GM12878 (cell line): ENCODE data around the gene LMBR1. TPM values are rescaled to one million over a fixed set of nuclear protein-coding genes. Genes with fewer than 3 reads are reported as not detected.
A peak's percentile ranks its signal among the peaks of the same experiment; 100 is the strongest.

Experiments used
- ATAC-seq: fragments of 200-7000 bp; cut with Tn5 transposase; 3 replicates; pipeline ENCODE4 v1.9.1; 2020; ENCODE audit warnings: mild to moderate bottlenecking, moderate library complexity
- BruUV-seq: library from RNA; stranded (reverse); fragments of 400-500 nt; replicated peaks from 2 replicates; lab custom pipeline; 2021; lab: Mats Ljungman, UMichigan
- CTCF ChIA-PET: fragments of 300-600 bp; sonication (Branson Sonifier 250); formaldehyde crosslinking; extraction: SDS; loops from one replicate; lab custom pipeline; 2021; ENCODE audit warnings: inconsistent platforms; lab: Yijun Ruan, JAX
- POLR2A ChIA-PET: fragments of 350-600 bp; formaldehyde crosslinking; extraction: SDS; loops from one replicate; lab custom pipeline; 2021; ENCODE audit warnings: inconsistent platforms; lab: Charles Lee
- RAD21 ChIA-PET: fragments of 300-600 bp; sonication (Branson Sonifier 250); formaldehyde crosslinking; loops from one replicate; lab custom pipeline; 2023; ENCODE audit warnings: antibody characterized with exemption; ENCODE audit not compliant: unreplicated experiment; lab: Charles Lee
- SMC1A ChIA-PET: fragments of 300-600 bp; sonication (Branson Sonifier 250); formaldehyde crosslinking; loops from one replicate; lab custom pipeline; 2023; ENCODE audit not compliant: unreplicated experiment, uncharacterized antibody; lab: Charles Lee
- DNase-seq: peaks from one replicate; pipeline ENCODE4 v3.0.0-alpha.2; 2011; ENCODE audit warnings: low read depth, low spot score
- FAIRE-seq: peaks from 3 replicates; lab custom pipeline; 2011; peaks lifted over from hg19 to GRCh38; lab: Jason Lieb, UNC
- H2AFZ ChIP-seq: 2 replicates; pipeline ENCODE4 v1.6.0; 2011; ENCODE audit warnings: low read depth, low read length, control low read depth; ENCODE audit not compliant: control insufficient read depth
- H3K27ac ChIP-seq: 2 replicates; pipeline ENCODE4 v1.5.1; 2011; ENCODE audit warnings: control low read depth; ENCODE audit not compliant: control insufficient read depth, insufficient read depth
- H3K27me3 ChIP-seq, 2 experiments: replicated peaks in 1 of 2; 2 replicates each; pipeline versions ENCODE4 v1.6.0 to v1.6.1; 2011; ENCODE audit warnings: low read length in 1 of 2; ENCODE audit not compliant: control insufficient read depth in 2 of 2, insufficient read depth in 2 of 2
- H3K36me3 ChIP-seq, 2 experiments: 2 replicates each; pipeline ENCODE4 v1.5.1; 2011; ENCODE audit warnings: low read length in 1 of 2; ENCODE audit not compliant: control insufficient read depth in 2 of 2, insufficient read depth in 2 of 2
- H3K4me1 ChIP-seq: 2 replicates; pipeline ENCODE4 v1.6.1; 2011; ENCODE audit warnings: mild to moderate bottlenecking, low read length, moderate library complexity, mixed read lengths; ENCODE audit not compliant: control insufficient read depth, insufficient read depth
- H3K4me2 ChIP-seq: 2 replicates; pipeline ENCODE4 v1.6.0; 2011; ENCODE audit warnings: control low read depth; ENCODE audit not compliant: control insufficient read depth, insufficient read depth
- H3K4me3 ChIP-seq: fragments of 200-600 bp; sonication (generic); 2 replicates; pipeline ENCODE4 v1.5.1; 2016
- H3K79me2 ChIP-seq: 2 replicates; pipeline ENCODE4 v1.6.0; 2011; ENCODE audit warnings: low read length; ENCODE audit not compliant: control insufficient read depth, insufficient read depth
- H3K9ac ChIP-seq: 2 replicates; pipeline ENCODE4 v1.8.0; 2011; ENCODE audit warnings: low read length, control low read depth, mixed read lengths; ENCODE audit not compliant: control insufficient read depth, insufficient read depth
- H3K9me3 ChIP-seq: replicated peaks from 3 replicates; pipeline ENCODE4 v1.5.1; 2011; ENCODE audit warnings: mild to moderate bottlenecking, low read length; ENCODE audit not compliant: control insufficient read depth, insufficient read depth
- H4K20me1 ChIP-seq: 2 replicates; pipeline ENCODE4 v1.6.0; 2011; ENCODE audit not compliant: control insufficient read depth, insufficient read depth
- BACH1 ChIP-seq: fragments of 450-650 bp; IDR thresholded peaks from 2 replicates; pipeline ENCODE4 v1.6.1; 2017; ENCODE audit warnings: mild to moderate bottlenecking, borderline replicate concordance
- ETV6 ChIP-seq, 2 experiments: fragments of 450-650 bp in 1 of 2; IDR thresholded peaks in 1 of 2; conservative IDR thresholded peaks in 1 of 2; 2 replicates each; pipeline ENCODE4 v1.6.1; 2014; ENCODE audit warnings: antibody characterized with exemption in 1 of 2, borderline replicate concordance in 1 of 2, low read depth in 1 of 2, mild to moderate bottlenecking in 1 of 2, moderate library complexity in 1 of 2
- FOXK2 ChIP-seq: fragments of 450-650 bp; IDR thresholded peaks from 2 replicates; pipeline ENCODE4 v1.6.1; 2017; ENCODE audit warnings: mild to moderate bottlenecking, moderate library complexity
- FOXM1 ChIP-seq: IDR thresholded peaks from 2 replicates; pipeline ENCODE4 v1.6.1; 2012; ENCODE audit warnings: low read depth, mild to moderate bottlenecking, inconsistent platforms, low read length, moderate library complexity
- JUNB ChIP-seq: IDR thresholded peaks from 2 replicates; pipeline ENCODE4 v1.6.1; 2016; ENCODE audit warnings: antibody characterized with exemption, mild to moderate bottlenecking
- KLF5 ChIP-seq: fragments of 450-650 bp; IDR thresholded peaks from 2 replicates; pipeline ENCODE4 v1.6.1; 2014; ENCODE audit warnings: mild to moderate bottlenecking; ENCODE audit not compliant: partially characterized antibody
- MYC ChIP-seq: IDR thresholded peaks from 2 replicates; pipeline ENCODE4 v1.6.1; 2011; ENCODE audit warnings: mild to moderate bottlenecking, low read length, moderate library complexity, inconsistent platforms; ENCODE audit not compliant: insufficient read depth, insufficient replicate concordance, insufficient read length, severe bottlenecking
- NKRF ChIP-seq: fragments of 450-650 bp; conservative IDR thresholded peaks from 2 replicates; pipeline ENCODE4 v1.6.1; 2017; ENCODE audit warnings: mild to moderate bottlenecking, moderate library complexity
- POLR2AphosphoS2 ChIP-seq: IDR thresholded peaks from 2 replicates; pipeline ENCODE4 v1.6.1; 2011; ENCODE audit warnings: low read depth, mild to moderate bottlenecking, low read length, improper control_type of control experiment, moderate library complexity
- POU2F2 ChIP-seq: IDR thresholded peaks from 3 replicates; pipeline ENCODE4 v1.6.1; 2011; ENCODE audit warnings: low read depth, mild to moderate bottlenecking, low read length, borderline replicate concordance
- RB1 ChIP-seq: fragments of 450-650 bp; formaldehyde crosslinking; IDR thresholded peaks from 2 replicates; pipeline ENCODE4 v1.6.1; 2017; ENCODE audit warnings: mild to moderate bottlenecking, borderline replicate concordance
- RBBP5 ChIP-seq: fragments of 200-600 bp; sonication (generic); conservative IDR thresholded peaks from 2 replicates; pipeline ENCODE4 v1.6.1; 2016
- WGBS: methylation state at CpG from one replicate; pipeline ENCODE4 v1.1.6; 2016; ENCODE audit warnings: low lambda C conversion rate; ENCODE audit not compliant: insufficient replicate concordance, insufficient coverage; ENCODE audit errors: missing lambda C conversion rate; 5-methylcytosine and 5-hydroxymethylcytosine counted together
- in situ Hi-C: fragments of 300-500 bp; cut with MboI; formaldehyde crosslinking; loops from 9 replicates; pipeline ENCODE4 v1.14.3; 2018; ENCODE audit warnings: mixed read lengths
- intact Hi-C: fragments of 100-400 bp; cut with micrococcal nuclease; formaldehyde crosslinking; loops from one replicate; pipeline ENCODE4 v1.14.2; 2022; ENCODE audit not compliant: unreplicated experiment
- polyA plus RNA-seq, 11 experiments: library from polyadenylated mRNA; depleted of rRNA in 4 of 11; unstranded in 6 of 11; stranded (reverse) in 5 of 11; fragments of >200 nt; fragmentation: Nextera tagmentation in 4 of 11; fragmentation: Illumina TruSeq in 1 of 11; extraction: Ambion mirVana in 4 of 11; extraction: Trizol in 1 of 11; gene quantifications; 1 replicate in 1 of 11; 2 replicates in 10 of 11; pipeline versions ENCODE4 v1.2.1 to v1.2.3, GENCODE V29; 2011 to 2016; ENCODE audit warnings: inconsistent platforms in 2 of 11, missing spikeins in 2 of 11, low read depth in 1 of 11
- total RNA-seq, 4 experiments: library from RNA; depleted of rRNA in 3 of 4; stranded (reverse); fragments of >200 nt in 3 of 4; fragmentation: Illumina TruSeq in 1 of 4; extraction: Trizol in 1 of 4; gene quantifications; 2 replicates each; pipeline versions ENCODE4 v1.2.1 to v1.2.3, GENCODE V29; 2013 to 2021

The LMBR1 gene
- total and polyA plus RNA-seq, 10 of the 15 experiments (the other 5 are each of a cell fraction or from before 2014, with no cell fraction given), result 4.0 to 63.5 (median 28.8) TPM

GRCh38 chr7:156754201-156754600, 138.8 kb downstream of the LMBR1 start:
- 49% methylated on average over 4 of the region's 4 CpGs for WGBS
- no peak overlapping the region for H2AFZ ChIP-seq
- no TSS peak for BruUV-seq
- ChIA-PET POLR2A (no interaction called here), CTCF (interaction anchor here (1.9 kb wide), 1 partner anchor 36 kb away, joined by 4 read pairs; no protein-coding TSS in a partner anchor), RAD21 (no interaction called here)
- H3K4me3 ChIP-seq, result no peak overlapping the region
- no peak overlapping the region for H3K9ac ChIP-seq
- H3K27me3 ChIP-seq, result no peaks in the 10 kb centered on the region
- in situ Hi-C loops, result no loop called here
- H4K20me1 ChIP-seq, result no peaks in the 10 kb centered on the region
- no peaks in the 10 kb centered on the region for H3K79me2 ChIP-seq
- DNase-seq (no peak), ATAC-seq (no peak), FAIRE-seq (no peak)
- no peaks in the 10 kb centered on the region for H3K9me3 ChIP-seq
- H3K27ac ChIP-seq, result no peak overlapping the region; the same call in 1 of the 2 replicates
- H3K36me3 ChIP-seq, result peaks cover 2 to 7% of the 10 kb centered on the region in 2 experiments; a peak in 3 of 4 replicates
- TF ChIP-seq JUNB (peak; percentile 28; the same call in 1 of the 2 replicates), BACH1 (no peak), ETV6 (conservative IDR thresholded peaks at IDR 0.05 in 1 of 2, IDR thresholded peaks at IDR 0.05 in 1 of 2; ENCODE audit: borderline replicate concordance in 1 of 2, low read depth in 1 of 2) (no peak)
- TF ChIP-seq, all 136 proteins: peak for 1
- Histone ChIP-seq H3K4me1 (peaks cover 9% of the 10 kb centered on the region), H3K4me2 (no peak overlapping the region)
- intact Hi-C loops, result no loop called here
- SMC1A ChIA-PET, result interaction anchor here (0.6 to 2.6 kb wide), 5 partner anchors 8 to 1091 kb away, joined by 3 to 10 read pairs (median 4); no protein-coding TSS in a partner anchor

DNA sequence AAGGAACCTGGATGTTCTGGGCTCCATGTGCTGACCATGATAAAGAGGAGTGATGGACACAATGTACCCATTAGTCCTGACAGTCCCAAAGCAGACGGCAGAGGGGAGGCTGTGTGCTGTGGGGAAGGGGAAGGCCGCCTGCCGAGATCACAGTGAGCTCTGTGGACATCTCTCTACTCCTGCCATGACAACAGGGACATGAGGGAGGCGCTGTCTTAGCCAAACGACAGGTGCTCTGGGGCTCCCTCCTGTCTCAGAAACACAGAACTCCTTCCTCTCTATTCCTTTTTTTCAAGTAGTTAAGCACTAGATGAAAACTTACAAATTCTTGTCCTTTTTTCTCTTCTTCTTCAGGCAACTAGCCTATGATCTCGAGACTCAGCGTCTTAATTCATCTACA, 139.4 kb downstream of the LMBR1 start:
- FAIRE-seq, result no peak
- no peak for TF ChIP-seq POU2F2
- no peak for TF ChIP-seq POLR2AphosphoS2
- TF ChIP-seq FOXM1, result no peak
- TF ChIP-seq RB1, result no peak
- TF ChIP-seq NKRF, result no peak
- no peak for TF ChIP-seq MYC
- TF ChIP-seq FOXK2, result no peak
- no peak for TF ChIP-seq KLF5
- TF ChIP-seq RBBP5, result no peak

More for the DNA sequence above, 139.4 kb downstream of the LMBR1 start:
- Histone ChIP-seq H3K27me3 (no peaks in the 10 kb centered on the region), H3K9me3 (no peaks in the 10 kb centered on the region), H3K4me1 (peaks cover 9% of the 10 kb centered on the region), H3K4me2 (no peak overlapping the region), H3K4me3 (no peak overlapping the region), H3K79me2 (no peaks in the 10 kb centered on the region), H3K36me3 (peaks cover 2 to 7% of the 10 kb centered on the region in 2 experiments; a peak in 3 of 4 replicates), H3K9ac (no peak overlapping the region), H2AFZ (no peak overlapping the region), H4K20me1 (no peaks in the 10 kb centered on the region), H3K27ac (no peak overlapping the region)
- ChIA-PET CTCF (interaction anchor here (1.9 kb wide), 1 partner anchor 36 kb away, joined by 4 read pairs; no protein-coding TSS in a partner anchor), RAD21 (no interaction called here), POLR2A (no interaction called here), SMC1A (interaction anchor here (1.2 to 2.6 kb wide), 3 partner anchors 7 to 28 kb away, joined by 4 to 10 read pairs (median 5); no protein-coding TSS in a partner anchor)
- in situ Hi-C loops (no loop called here), intact Hi-C loops (no loop called here)
- no peak for ATAC-seq
- 88% methylated on average over 7 of the region's 7 CpGs for WGBS
- DNase-seq, result no peak
- no TSS peak for BruUV-seq
